ENCODE results near the gene LSM14A. TPM values are rescaled to one million over a fixed set of nuclear protein-coding genes. Genes with fewer than 3 reads are reported as not detected.
A peak's percentile ranks its signal among the peaks of the same experiment; 100 is the strongest.

The LSM14A gene
- total RNA-seq, 1 experiment from 2014 or later = 199 TPM

DNA sequence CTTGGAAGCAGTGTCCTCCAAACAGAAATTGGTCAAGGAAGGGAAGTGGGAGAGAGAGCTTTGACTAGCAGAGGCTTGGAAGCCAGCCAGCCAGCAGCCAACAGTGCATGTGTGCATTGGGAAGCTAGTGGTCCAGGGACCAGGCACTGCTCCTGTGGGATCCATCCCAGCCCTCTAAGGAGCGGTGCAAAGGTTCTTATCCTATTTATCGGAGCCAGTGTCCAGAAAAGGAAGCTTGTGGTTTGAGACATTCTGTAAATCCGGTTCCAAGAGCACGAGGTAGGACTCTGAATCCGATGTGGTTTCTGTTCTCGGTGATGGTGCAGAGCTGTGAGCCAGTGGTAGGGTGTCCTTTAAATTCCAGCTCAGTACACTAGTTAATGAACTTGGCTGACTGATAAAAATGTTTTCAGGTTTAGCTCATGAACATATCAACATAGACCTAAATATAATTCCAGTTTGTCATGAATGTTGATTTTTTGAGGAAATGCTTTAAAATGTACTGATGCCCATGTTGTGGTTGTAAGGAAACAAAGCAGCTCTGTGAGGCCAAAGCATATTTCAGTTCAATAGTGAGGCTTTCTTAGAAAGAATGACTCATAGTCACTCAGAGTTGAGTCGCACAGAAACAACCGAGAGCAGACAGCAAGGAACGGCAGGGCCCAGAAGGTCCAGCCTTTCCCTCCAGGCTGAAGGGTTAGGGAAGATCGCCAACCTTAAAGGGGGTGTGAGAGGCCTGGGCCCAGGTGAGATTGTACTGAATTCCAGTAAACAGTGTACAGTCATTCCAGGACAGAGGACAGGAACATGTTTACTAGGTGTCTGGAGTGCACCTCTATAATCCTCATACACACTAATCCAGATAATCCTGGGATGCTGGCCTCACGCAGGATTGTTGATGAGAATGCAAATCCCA lies 60.5 kb downstream of the LSM14A start:
- no peaks in the 10 kb centered on the region for H3K27me3 ChIP-seq (ENCODE audit: insufficient read depth, low read length)
- no peaks in the 10 kb centered on the region for H3K9me3 ChIP-seq (ENCODE audit: control insufficient read depth, low read depth, low read length)
- no peak overlapping the region for H2BK20ac ChIP-seq (ENCODE audit: low read depth, low read length, poor library complexity, severe bottlenecking)
- no peak overlapping the region for H3K4me3 Mint-ChIP-seq
- no peak overlapping the region for H4K5ac ChIP-seq (ENCODE audit: insufficient read length, low read depth, low read length)
- no peak overlapping the region for H2AFZ ChIP-seq (ENCODE audit: low read length)
- no peak overlapping the region for H3T11ph ChIP-seq (ENCODE audit: low read length)
- no peak overlapping the region for H2BK120ac ChIP-seq (ENCODE audit: low read depth, low read length, poor library complexity, severe bottlenecking)
- no peaks in the 10 kb centered on the region for H3K27me3 Mint-ChIP-seq (ENCODE audit: low read depth)
- H4K20me1 ChIP-seq (ENCODE audit: control insufficient read depth, insufficient read depth, insufficient read length) = no peaks in the 10 kb centered on the region
- no CpG with 5 or more reads among the region's 11 CpGs for WGBS (ENCODE audit: extremely low coverage, insufficient read length, low lambda C conversion rate)
- H3K36me3 Mint-ChIP-seq (ENCODE audit: insufficient read depth in 1 of 3, low read depth in 3 of 3) = peaks cover 7 to 26% (median 21%) of the 10 kb centered on the region in 3 experiments; a peak in 6 of 7 replicates
- H3K4ac ChIP-seq (ENCODE audit: low read depth, low read length) = no peak overlapping the region
- H2BK5ac ChIP-seq (ENCODE audit: insufficient read length, low read length) = no peak overlapping the region
- no peaks in the 10 kb centered on the region for H3K79me2 ChIP-seq (ENCODE audit: insufficient read depth, low read length)
- no peak overlapping the region for H3K56ac ChIP-seq (ENCODE audit: insufficient read length, low read depth, low read length)
- H3K79me1 ChIP-seq (ENCODE audit: insufficient read depth, low read depth, low read length, poor library complexity, severe bottlenecking) = no peaks in the 10 kb centered on the region
- no peaks in the 10 kb centered on the region for H3K23me2 ChIP-seq (ENCODE audit: insufficient read length, low read depth, low read length, poor library complexity, severe bottlenecking)
- no peak overlapping the region for H4K91ac ChIP-seq (ENCODE audit: insufficient read length, low read depth, low read length)
- no peak overlapping the region for H2BK15ac ChIP-seq (ENCODE audit: low read depth, low read length)
- H4K8ac ChIP-seq (replicated peaks; ENCODE audit: insufficient read length, low read depth, low read length) = no peak overlapping the region
- peaks cover 47 to 49% of the 10 kb centered on the region in 2 experiments for H3K4me1 Mint-ChIP-seq
- H3K14ac ChIP-seq (ENCODE audit: insufficient read depth, low read length) = no peak overlapping the region
- H3K9ac ChIP-seq (ENCODE audit: extremely low read depth, insufficient read length, low read length) = no peak overlapping the region
- H3K18ac ChIP-seq (ENCODE audit: insufficient read length, low read depth, low read length) = no peak overlapping the region
- no peaks in the 10 kb centered on the region for H3K9me3 Mint-ChIP-seq
- H3K4me1 ChIP-seq (ENCODE audit: insufficient read depth, low read length) = peaks cover 6% of the 10 kb centered on the region; the same call in 1 of the 2 replicates
- TF ChIP-seq, protein P1, sequence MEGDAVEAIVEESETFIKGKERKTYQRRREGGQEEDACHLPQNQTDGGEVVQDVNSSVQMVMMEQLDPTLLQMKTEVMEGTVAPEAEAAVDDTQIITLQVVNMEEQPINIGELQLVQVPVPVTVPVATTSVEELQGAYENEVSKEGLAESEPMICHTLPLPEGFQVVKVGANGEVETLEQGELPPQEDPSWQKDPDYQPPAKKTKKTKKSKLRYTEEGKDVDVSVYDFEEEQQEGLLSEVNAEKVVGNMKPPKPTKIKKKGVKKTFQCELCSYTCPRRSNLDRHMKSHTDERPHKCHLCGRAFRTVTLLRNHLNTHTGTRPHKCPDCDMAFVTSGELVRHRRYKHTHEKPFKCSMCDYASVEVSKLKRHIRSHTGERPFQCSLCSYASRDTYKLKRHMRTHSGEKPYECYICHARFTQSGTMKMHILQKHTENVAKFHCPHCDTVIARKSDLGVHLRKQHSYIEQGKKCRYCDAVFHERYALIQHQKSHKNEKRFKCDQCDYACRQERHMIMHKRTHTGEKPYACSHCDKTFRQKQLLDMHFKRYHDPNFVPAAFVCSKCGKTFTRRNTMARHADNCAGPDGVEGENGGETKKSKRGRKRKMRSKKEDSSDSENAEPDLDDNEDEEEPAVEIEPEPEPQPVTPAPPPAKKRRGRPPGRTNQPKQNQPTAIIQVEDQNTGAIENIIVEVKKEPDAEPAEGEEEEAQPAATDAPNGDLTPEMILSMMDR (conservative IDR thresholded peaks at IDR 0.05) = no peak
- no peak overlapping the region for H3K27ac ChIP-seq (ENCODE audit: insufficient read length, low read depth, low read length)
- H3K4me2 ChIP-seq (ENCODE audit: insufficient read depth, insufficient read length, low read length) = no peak overlapping the region
- no peak overlapping the region for H2AK5ac ChIP-seq (ENCODE audit: insufficient read length, low read length)
- H3K27ac Mint-ChIP-seq = peak overlapping the region in 2 of 3 experiments; percentile 63 to 79; a peak in 4 of 7 replicates
- H3K23ac ChIP-seq (ENCODE audit: insufficient read length, low read depth, low read length) = no peak overlapping the region
- no peak for DNase-seq
- no peak overlapping the region for H2BK12ac ChIP-seq (ENCODE audit: insufficient read length, low read depth, low read length)

Data from H9 (cell line).